ENCODE measurements around the gene CHRNA7.
"Not testable (repeated sequence)": the region's sequence is repeated elsewhere in the genome, so short reads cannot be mapped to it uniquely, and the experiment has no call there.

Gene CHRNA7

DNA sequence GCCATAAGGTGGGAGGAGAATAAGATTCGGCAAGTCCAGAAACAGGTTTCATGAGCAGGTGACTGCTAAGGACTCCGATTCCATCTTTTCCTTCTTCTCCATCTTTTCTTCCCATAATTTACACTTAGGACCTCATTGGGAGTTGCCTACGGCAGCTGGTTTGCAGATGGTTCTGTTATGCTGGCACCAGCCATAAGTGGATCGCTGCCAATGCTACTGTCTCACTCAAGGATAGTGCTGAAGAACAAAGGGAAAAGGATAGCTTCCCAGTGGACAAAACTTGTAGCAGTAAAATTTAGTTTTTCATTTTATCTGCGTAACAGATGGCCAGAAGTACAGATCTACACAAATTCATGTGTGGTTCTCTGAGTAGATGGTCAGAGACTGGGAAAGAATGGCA lies 178.8 kb downstream of the CHRNA7 start:
- not testable (repeated sequence) for H3K4me1 ChIP-seq (ENCODE audit: insufficient read depth, low read length); H3K4me3 ChIP-seq (ENCODE audit: low read length); H3K27me3 ChIP-seq (ENCODE audit: insufficient read depth, low read length)

DNA sequence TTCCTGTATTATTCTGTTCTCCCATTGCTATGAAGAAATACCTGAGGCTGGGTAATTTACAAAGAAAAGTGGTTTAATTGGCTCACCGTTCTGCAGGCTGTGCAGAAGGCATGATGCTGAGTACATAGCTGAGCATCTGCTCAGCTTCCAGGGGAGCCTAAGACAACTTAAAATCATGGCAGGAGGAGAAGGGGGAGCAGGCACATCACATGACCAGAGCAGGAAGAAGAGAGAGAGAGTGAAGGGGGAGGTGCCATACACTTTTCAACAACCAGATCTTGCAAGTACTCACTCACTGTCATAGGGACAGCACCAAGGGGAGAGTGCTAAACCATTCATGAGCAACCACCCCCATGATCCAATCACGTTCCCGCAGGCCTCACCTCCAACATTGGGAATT lies 188.4 kb downstream of the CHRNA7 start:
- H3K27me3 ChIP-seq (ENCODE audit: insufficient read depth, low read length) = no peaks in the 10 kb centered on the region
- no peaks in the 10 kb centered on the region for H3K36me3 ChIP-seq (ENCODE audit: insufficient read depth, low read length)
- no peaks in the 10 kb centered on the region for H3K9me3 ChIP-seq (ENCODE audit: low read length)
- H3K4me3 ChIP-seq (ENCODE audit: low read length) = no peak overlapping the region
- no peak overlapping the region for H2AFZ ChIP-seq (ENCODE audit: low read depth, low read length)
- H3K4me1 ChIP-seq (ENCODE audit: insufficient read depth, low read length) = no peaks in the 10 kb centered on the region

More for the DNA sequence above, 178.8 kb downstream of the CHRNA7 start:
- H3K36me3 ChIP-seq (ENCODE audit: insufficient read depth, low read length); H3K9me3 ChIP-seq (ENCODE audit: low read length); H2AFZ ChIP-seq (ENCODE audit: low read depth, low read length): not testable (repeated sequence)

All from neuron (in vitro differentiated cells).